SK-N-MC (cell line): Measurements from ENCODE around the gene USH2A.

ENCODE experiments used
- EZH2 ChIP-seq: fragments of 200-600 bp; sonication (generic); IDR thresholded peaks from one replicate; pipeline ENCODE4 v1.6.1; 2017; ENCODE audit warnings: antibody characterized with exemption
- FOXP2 ChIP-seq: optimal IDR thresholded peaks from 2 replicates; pipeline ENCODE3; 2011; ENCODE audit warnings: mild to moderate bottlenecking, moderate library complexity; ENCODE audit not compliant: insufficient read depth; ENCODE audit errors: extremely low read length, control extremely low read depth
- POLR2AphosphoS5 ChIP-seq: IDR thresholded peaks from 2 replicates; pipeline ENCODE4 v1.6.1; 2012; ENCODE audit warnings: mild to moderate bottlenecking, low read depth, low read length, borderline replicate concordance

- no peak for TF ChIP-seq POLR2AphosphoS5
- TF ChIP-seq FOXP2, result no peak
- no peak for TF ChIP-seq EZH2
Observed at GRCh38 chr1:215606564-215607168, 816.6 kb downstream of the USH2A start.
